Rectal smooth muscle tissue (tissue), 1 donor: ENCODE data around the gene AP2S1.
"Not testable (repeated sequence)": the region's sequence is repeated elsewhere in the genome, so short reads cannot be mapped to it uniquely, and the experiment has no call there.

Experiments
- H3K27ac ChIP-seq: one replicate; pipeline ENCODE4 v1.7.0; 2013; ENCODE audit warnings: low read depth, low read length, inconsistent platforms
- H3K27me3 ChIP-seq: one replicate; pipeline ENCODE4 v1.7.0; 2013; ENCODE audit warnings: low read length; ENCODE audit not compliant: control insufficient read depth, insufficient read depth
- H3K36me3 ChIP-seq: one replicate; pipeline ENCODE4 v1.7.0; 2013; ENCODE audit warnings: low read length; ENCODE audit not compliant: control insufficient read depth, insufficient read depth
- H3K4me1 ChIP-seq: one replicate; pipeline ENCODE4 v1.7.0; 2013; ENCODE audit warnings: low read length; ENCODE audit not compliant: control insufficient read depth, insufficient read depth
- H3K4me3 ChIP-seq: one replicate; pipeline ENCODE4 v1.7.0; 2013; ENCODE audit warnings: low read length
- H3K9ac ChIP-seq: one replicate; pipeline ENCODE4 v1.7.0; 2013; ENCODE audit warnings: low read length

AP2S1 gene

GRCh38 chr19:46862974-46863632 is 12.5 kb upstream of the AP2S1 start:
- no peaks in the 10 kb centered on the region for H3K27me3 ChIP-seq
- H3K4me3 ChIP-seq: peak overlapping the region; percentile 85
- no peak overlapping the region for H3K27ac ChIP-seq
- H3K4me1 ChIP-seq: peaks cover 16% of the 10 kb centered on the region
- no peak overlapping the region for H3K9ac ChIP-seq
- H3K36me3 ChIP-seq: no peaks in the 10 kb centered on the region

- Histone ChIP-seq H3K27ac (no peak overlapping the region), H3K4me3 (peak overlapping the region; percentile 85), H3K27me3 (no peaks in the 10 kb centered on the region), H3K4me1 (peaks cover 16% of the 10 kb centered on the region), H3K9ac (no peak overlapping the region), H3K36me3 (no peaks in the 10 kb centered on the region)
These were observed 11.8 kb upstream of the AP2S1 start for GRCh38 chr19:46862503-46862834.

DNA sequence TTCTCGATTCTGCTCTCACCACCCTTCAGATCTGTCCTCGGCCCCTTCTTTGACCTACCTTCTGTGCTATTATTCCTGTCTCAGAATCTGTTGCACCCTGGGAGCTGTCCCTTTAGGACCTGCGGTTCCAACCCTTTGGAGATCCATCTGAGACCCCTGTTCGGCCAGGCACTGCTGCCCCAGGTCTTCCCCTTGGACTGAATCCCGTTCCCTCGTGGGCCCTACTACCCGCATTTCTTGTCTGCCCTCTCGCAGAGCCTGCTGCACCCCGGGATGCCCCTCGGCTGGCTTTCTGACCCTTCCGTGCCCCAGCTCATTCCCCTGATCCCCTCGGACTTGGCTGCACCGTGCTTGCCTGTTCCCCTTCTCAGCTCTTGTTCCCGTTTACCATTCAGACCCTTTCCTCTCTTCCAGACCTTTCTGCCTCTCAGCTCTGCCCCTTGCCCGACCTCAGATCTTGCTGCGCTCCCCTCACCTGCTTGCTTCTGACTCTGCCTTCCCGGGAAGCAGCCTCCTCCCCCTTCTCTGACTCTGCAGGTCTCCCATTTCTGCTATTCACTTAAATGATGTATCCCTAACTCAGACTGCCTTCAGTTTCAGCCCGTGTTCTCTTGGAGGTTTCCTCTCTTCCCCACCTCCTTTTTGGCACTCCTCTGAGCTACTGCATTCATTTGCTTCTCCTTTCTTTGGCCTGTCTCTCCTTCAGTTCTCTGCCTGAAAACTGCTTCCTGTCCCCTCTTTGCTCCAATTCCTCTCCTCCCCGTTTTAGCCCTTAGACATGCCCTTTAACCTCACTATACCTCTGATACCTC is 11.3 kb upstream of the AP2S1 start:
- Histone ChIP-seq H3K4me3 (peak overlapping the region; percentile 85), H3K27me3 (no peaks in the 10 kb centered on the region), H3K36me3 (no peaks in the 10 kb centered on the region), H3K4me1 (peaks cover 16% of the 10 kb centered on the region), H3K27ac (peak overlapping the region; percentile 56), H3K9ac (peak overlapping the region; percentile 25)

DNA sequence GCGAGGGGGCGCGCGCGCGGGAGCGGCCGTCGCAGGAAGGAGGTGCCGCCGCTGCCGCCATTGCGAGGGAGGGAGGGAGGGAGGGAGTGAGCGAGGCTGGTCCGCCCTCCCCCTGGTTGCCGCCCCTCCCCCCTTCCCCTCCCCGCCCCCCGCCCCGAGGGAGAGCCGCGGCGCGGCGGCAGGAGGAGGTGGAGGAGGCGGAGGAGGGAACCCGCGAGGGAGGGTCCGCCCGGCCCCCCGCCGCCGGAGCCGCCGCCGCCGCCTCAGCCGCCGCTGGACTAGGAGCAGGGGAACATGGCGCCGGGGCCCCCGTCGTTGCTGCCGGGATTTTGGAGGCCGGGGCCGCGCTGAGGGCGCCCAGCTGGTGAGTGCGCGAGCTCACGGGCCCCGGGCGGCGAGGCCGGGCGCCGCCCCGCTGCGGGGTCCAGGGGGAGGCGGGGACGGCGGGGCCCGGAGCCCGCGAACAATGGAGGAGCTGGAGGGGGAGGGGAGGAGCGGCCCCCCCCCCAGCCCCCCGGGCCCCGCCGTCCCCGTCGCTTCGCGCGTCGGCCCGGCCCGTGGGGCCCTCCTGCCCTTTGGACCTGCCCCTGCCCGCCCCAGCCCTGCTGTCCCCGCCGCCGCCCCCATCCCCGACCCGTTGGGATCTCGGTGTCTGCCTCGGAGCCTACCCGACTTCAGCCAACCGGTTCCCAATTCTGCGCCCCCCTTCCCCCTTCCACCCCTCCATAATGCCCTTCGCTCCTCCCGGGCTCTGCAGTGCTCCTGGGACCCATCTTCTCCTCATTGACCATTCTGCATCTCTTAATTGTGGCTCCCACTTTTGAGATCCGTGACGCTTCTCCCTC is 10.4 kb upstream of the AP2S1 start, which contains the start of gene ARHGAP35:
Gene ARHGAP35 (plus strand): TSS at position 152 of the 845 bp plus-strand sequence. CDS start 57,679 bp downstream, outside the sequence.
- H3K9ac ChIP-seq: peak within 1 kb of the TSS; percentile 68
- H3K36me3 ChIP-seq: no peaks in the 10 kb centered on the region
- no peaks in the 10 kb centered on the region for H3K27me3 ChIP-seq
- peak within 1 kb of the TSS; percentile 96 for H3K27ac ChIP-seq
- H3K4me3 ChIP-seq: peak within 1 kb of the TSS; percentile 97
- H3K4me1 ChIP-seq: peaks cover 21% of the 10 kb centered on the region

GRCh38 chr19:46860125-46860845 is 9.6 kb upstream of the AP2S1 start:
- H3K27me3 ChIP-seq: no peaks in the 10 kb centered on the region
- peak overlapping the region; percentile 97 for H3K4me3 ChIP-seq
- peak overlapping the region; percentile 68 for H3K9ac ChIP-seq
- H3K4me1 ChIP-seq: peaks cover 21% of the 10 kb centered on the region
- no peaks in the 10 kb centered on the region for H3K36me3 ChIP-seq
- peak overlapping the region; percentile 96 for H3K27ac ChIP-seq

- no peaks in the 10 kb centered on the region for H3K36me3 ChIP-seq
- H3K27me3 ChIP-seq: no peaks in the 10 kb centered on the region
- peak overlapping the region; percentile 51 for H3K4me3 ChIP-seq
- H3K4me1 ChIP-seq: peaks cover 17% of the 10 kb centered on the region
- no peak overlapping the region for H3K9ac ChIP-seq
- H3K27ac ChIP-seq: peak overlapping the region; percentile 29
These were observed 9.0 kb upstream of the AP2S1 start for GRCh38 chr19:46859637-46860124.

DNA sequence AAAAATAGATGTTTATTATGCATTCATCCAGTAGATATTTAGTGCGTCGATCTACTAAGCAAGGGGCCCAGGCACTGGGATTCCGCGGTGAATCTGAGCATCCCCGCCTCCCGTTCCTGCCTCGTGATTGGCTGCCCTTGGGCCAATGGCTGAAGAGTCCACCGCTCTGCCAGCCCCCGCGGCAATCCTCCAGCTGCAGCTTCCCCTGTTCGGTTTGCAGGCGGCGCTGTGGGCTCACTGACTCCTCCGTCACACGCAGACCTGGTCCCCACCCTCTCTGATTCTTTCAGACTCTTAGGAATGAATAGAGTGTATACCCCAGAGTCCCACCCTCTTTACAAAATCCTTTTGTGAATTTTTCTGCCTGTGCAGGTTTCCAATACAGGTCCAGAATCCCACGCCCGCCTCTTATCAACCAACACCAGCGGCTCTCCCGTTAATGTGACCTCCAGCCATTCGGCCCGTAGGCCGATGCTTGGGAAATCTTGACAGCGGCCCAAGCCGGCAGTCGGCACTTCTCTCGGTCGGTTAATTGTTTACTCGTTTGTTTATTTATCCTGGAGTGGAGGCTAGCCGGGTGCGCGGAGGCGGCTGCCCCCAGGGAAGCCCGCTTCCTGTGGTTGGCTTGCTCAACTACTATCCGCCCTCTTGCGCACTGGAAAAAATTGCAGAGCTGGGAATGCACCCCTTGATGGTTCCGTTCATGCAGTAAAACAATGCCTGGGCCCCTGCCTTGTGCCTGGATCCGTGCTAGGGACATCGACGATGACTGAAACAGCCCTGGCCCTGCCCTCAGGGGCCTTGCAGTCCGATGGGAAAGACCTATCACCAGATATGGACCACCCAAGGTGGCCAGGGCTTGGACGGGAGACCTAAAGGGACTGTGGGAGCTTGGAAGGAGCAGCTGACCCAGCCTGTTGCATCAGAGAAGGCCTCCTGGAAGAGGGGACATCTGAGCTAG is 5.7 kb upstream of the AP2S1 start:
- H3K27ac ChIP-seq: peak overlapping the region; percentile 33
- no peaks in the 10 kb centered on the region for H3K36me3 ChIP-seq
- H3K4me3 ChIP-seq: peak overlapping the region; percentile 60
- H3K27me3 ChIP-seq: no peaks in the 10 kb centered on the region
- no peak overlapping the region for H3K9ac ChIP-seq
- H3K4me1 ChIP-seq: peaks cover 5% of the 10 kb centered on the region

DNA sequence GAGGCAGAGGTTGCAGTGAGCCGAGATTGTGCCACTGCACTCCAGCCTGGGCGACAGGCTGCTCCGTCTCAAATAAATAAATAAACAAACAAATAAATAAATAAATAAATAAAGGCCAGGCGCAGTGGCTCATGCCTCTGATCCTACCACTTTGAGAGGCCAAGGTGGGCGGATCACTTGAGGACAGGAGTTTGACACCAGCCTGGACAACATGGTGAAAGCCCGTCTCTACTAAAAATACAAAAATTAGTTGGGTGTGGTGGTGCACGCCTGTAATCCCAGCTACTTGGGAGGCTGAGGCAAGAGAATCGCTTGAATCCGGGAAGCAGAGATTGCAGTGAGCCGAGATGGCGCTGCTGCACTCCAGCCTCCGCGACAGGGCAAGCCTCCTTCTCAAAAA is 4.1 kb upstream of the AP2S1 start:
- H3K36me3 ChIP-seq, H3K4me1 ChIP-seq, H3K27ac ChIP-seq, H3K9ac ChIP-seq, H3K4me3 ChIP-seq, H3K27me3 ChIP-seq: not testable (repeated sequence)

DNA sequence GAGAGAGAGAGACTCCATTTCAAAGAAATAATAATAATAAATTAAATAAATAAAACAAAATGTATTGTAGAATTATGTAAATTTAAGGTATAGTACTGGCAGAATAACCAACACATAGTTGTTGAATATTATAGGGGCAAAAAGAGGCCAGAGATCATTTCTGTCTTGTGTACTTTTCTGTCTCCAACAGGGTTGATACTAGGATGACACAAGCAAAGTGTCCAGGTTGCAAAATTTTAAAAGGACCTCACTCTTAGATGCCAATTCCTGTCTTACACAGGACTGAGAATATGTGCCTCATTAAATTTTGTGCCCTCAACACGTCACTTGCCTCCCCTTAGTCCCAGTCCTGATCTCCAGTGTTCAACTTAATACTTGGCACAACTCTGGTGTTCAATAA is 2.2 kb upstream of the AP2S1 start:
- Histone ChIP-seq H3K27me3 (no peaks in the 10 kb centered on the region), H3K36me3 (no peaks in the 10 kb centered on the region), H3K9ac (no peak overlapping the region), H3K27ac (no peak overlapping the region), H3K4me1 (peaks cover 10% of the 10 kb centered on the region), H3K4me3 (no peak overlapping the region)

DNA sequence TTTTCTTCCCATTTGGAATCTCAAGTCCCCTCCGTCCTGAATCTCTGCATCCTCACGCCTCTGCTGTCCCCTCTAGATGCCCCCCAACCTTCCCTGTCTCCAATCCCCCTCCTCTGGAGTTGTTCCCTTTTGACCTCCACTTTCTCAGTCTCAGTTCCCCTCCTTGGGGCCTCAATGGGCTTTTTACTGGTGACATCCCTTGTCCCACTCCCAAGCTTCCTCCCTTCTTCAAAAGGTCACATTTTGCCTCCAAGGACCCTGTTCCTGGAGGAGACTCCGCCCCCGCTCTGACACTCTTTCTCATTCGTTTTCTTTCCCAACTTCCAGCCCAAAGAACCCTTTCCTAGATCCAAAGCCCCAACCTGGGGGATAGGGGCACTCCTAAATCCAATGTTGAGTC is 1.0 kb downstream of the AP2S1 start:
- Histone ChIP-seq H3K27me3 (no peaks in the 10 kb centered on the region), H3K4me3 (peak overlapping the region; percentile 76), H3K4me1 (peaks cover 12% of the 10 kb centered on the region), H3K36me3 (no peaks in the 10 kb centered on the region), H3K27ac (no peak overlapping the region), H3K9ac (no peak overlapping the region)

GRCh38 chr19:46848389-46848788 is 2.3 kb downstream of the AP2S1 start:
- peaks cover 6% of the 10 kb centered on the region for H3K36me3 ChIP-seq
- H3K9ac ChIP-seq: no peak overlapping the region
- peak overlapping the region; percentile 61 for H3K27ac ChIP-seq
- H3K4me3 ChIP-seq: no peak overlapping the region
- no peaks in the 10 kb centered on the region for H3K27me3 ChIP-seq
- H3K4me1 ChIP-seq: peaks cover 12% of the 10 kb centered on the region
